NT2/D1 (cell line): ENCODE data around the gene STX11.

Experiments used
- SUZ12 ChIP-seq: IDR thresholded peaks from 2 replicates; pipeline ENCODE4 v1.6.1; 2011; ENCODE audit not compliant: insufficient read length, insufficient read depth; ENCODE audit errors: extremely low read depth
- YY1 ChIP-seq: IDR thresholded peaks from 2 replicates; pipeline ENCODE4 v1.6.1; 2011; ENCODE audit not compliant: insufficient read length, insufficient read depth
- ZNF274 ChIP-seq: IDR thresholded peaks from 2 replicates; pipeline ENCODE4 v1.6.1; 2011; ENCODE audit warnings: mild to moderate bottlenecking, low read depth, low read length

- TF ChIP-seq SUZ12, result no peak
- no peak for TF ChIP-seq ZNF274
- no peak for TF ChIP-seq YY1
Observed at GRCh38 chr6:144150710-144151657, 667 bp downstream of the STX11 start.
